Measurements from ENCODE around the gene ILK.

DNA sequence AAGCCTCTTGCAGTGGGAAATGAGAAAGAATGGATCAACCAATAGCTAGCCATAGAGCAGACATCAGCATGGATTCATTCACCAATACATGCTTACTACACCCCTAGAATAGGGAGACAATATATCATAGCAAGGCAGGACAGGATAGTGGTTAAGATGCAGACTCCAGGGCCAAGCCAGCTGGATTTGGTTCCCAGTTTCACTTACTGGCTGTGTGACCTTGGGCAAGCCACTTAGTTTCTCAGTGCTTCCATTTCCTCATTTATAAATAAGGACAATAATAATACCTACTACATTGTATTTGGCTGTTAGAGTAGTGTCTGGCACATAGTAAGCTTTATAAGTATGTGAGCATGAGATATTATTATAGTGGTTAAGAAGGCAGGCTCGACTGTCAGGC lies 44.9 kb downstream of the ILK start:
- TF ChIP-seq, protein P1, sequence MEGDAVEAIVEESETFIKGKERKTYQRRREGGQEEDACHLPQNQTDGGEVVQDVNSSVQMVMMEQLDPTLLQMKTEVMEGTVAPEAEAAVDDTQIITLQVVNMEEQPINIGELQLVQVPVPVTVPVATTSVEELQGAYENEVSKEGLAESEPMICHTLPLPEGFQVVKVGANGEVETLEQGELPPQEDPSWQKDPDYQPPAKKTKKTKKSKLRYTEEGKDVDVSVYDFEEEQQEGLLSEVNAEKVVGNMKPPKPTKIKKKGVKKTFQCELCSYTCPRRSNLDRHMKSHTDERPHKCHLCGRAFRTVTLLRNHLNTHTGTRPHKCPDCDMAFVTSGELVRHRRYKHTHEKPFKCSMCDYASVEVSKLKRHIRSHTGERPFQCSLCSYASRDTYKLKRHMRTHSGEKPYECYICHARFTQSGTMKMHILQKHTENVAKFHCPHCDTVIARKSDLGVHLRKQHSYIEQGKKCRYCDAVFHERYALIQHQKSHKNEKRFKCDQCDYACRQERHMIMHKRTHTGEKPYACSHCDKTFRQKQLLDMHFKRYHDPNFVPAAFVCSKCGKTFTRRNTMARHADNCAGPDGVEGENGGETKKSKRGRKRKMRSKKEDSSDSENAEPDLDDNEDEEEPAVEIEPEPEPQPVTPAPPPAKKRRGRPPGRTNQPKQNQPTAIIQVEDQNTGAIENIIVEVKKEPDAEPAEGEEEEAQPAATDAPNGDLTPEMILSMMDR (IDR thresholded peaks at IDR 0.05 in 8 of 11, conservative IDR thresholded peaks at IDR 0.05 in 3 of 11), result no peak
- no peak for TF ChIP-seq POLR2A (IDR thresholded peaks at IDR 0.05)
